Testis (tissue), 3 donors: ENCODE measurements around the gene SHQ1. TPM values are rescaled to one million over a fixed set of nuclear protein-coding genes. Genes with fewer than 3 reads are reported as not detected.

ENCODE experiments used
- DNase-seq: peaks from one replicate; pipeline ENCODE4 v3.0.0-alpha.2; 2019
- H3K27ac ChIP-seq, 2 donors: fragments of 200-600 bp; sonication (generic); one replicate each; pipeline ENCODE4 v1.5.1; 2019
- H3K27me3 ChIP-seq: fragments of 200-600 bp; sonication (generic); one replicate; pipeline ENCODE4 v1.5.1; 2019
- H3K36me3 ChIP-seq: fragments of 200-600 bp; sonication (generic); one replicate; pipeline ENCODE4 v1.5.1; 2017; ENCODE audit warnings: low read depth; ENCODE audit errors: missing control alignments
- H3K4me1 ChIP-seq: fragments of 200-600 bp; sonication (generic); one replicate; pipeline ENCODE4 v1.5.1; 2019
- H3K4me3 ChIP-seq, 2 donors: fragments of 200-600 bp; sonication (generic); one replicate each; pipeline ENCODE4 v1.5.1; 2017 to 2019
- H3K9me3 ChIP-seq: fragments of 200-600 bp; sonication (generic); one replicate; pipeline ENCODE4 v1.5.1; 2017
- CTCF ChIP-seq, 3 experiments: fragments of 450-650 bp in 2 of 3; fragments of 200-600 bp in 1 of 3; sonication (generic) in 1 of 3; IDR thresholded peaks; one replicate each; pipeline ENCODE4 v1.5.1; 2016 to 2019; ENCODE audit warnings: antibody characterized with exemption in 3 of 3, mild to moderate bottlenecking in 2 of 3, moderate library complexity in 1 of 3
- POLR2A ChIP-seq: fragments of 450-650 bp; IDR thresholded peaks from one replicate; pipeline ENCODE4 v1.6.1; 2017; ENCODE audit warnings: antibody characterized with exemption, mild to moderate bottlenecking, moderate library complexity
- WGBS, 2 donors: methylation state at CpG; one replicate each; pipeline ENCODE4 v1.1.5; 2018; 5-methylcytosine and 5-hydroxymethylcytosine counted together
- intact Hi-C: fragments of 100-400 bp; cut with DNase I; formaldehyde crosslinking; loops from one replicate; pipeline ENCODE4 v1.15.1; 2023; ENCODE audit warnings: low total_unique reads
- polyA plus RNA-seq: library from polyadenylated mRNA; stranded (reverse); fragments of 350-450 nt; fragmentation: Illumina TruSeq; extraction: RNeasy Lipid Tissue Mini Kit (QIAGEN cat#74804); gene quantifications from one replicate; pipeline ENCODE4 v1.2.3, GENCODE V29; 2014; ENCODE audit warnings: low read depth, low replicate concordance; ENCODE audit not compliant: insufficient read depth
- total RNA-seq, 2 donors: library from RNA; depleted of rRNA; stranded (reverse); fragments of >200 nt; gene quantifications; one replicate each; pipeline ENCODE4 v1.2.3, GENCODE V29; 2016

The SHQ1 gene
- total and polyA plus RNA-seq, 3 donors from 2014 or later, result 20.1 to 26.9 (median 21.2) TPM

- no peak for TF ChIP-seq POLR2A
- no peak for TF ChIP-seq CTCF (IDR thresholded peaks at IDR 0.05)
- no peak for DNase-seq
- 92 to 96% methylated on average over 5 of the region's 5 CpGs for WGBS, 2 donors
- Histone ChIP-seq H3K4me1 (no peaks in the 10 kb centered on the region), H3K36me3 (no peaks in the 10 kb centered on the region), H3K27me3 (no peaks in the 10 kb centered on the region), H3K27ac (no peak overlapping the region), H3K9me3 (no peaks in the 10 kb centered on the region), H3K4me3 (no peak overlapping the region)
- intact Hi-C loops, result no loop called here
Observed at GRCh38 chr3:72766866-72767265, 81.4 kb downstream of the SHQ1 start.

- 81% methylated on average over 8 of the region's 8 CpGs for WGBS, 2 donors
- H3K9me3 ChIP-seq, result no peaks in the 10 kb centered on the region
- H3K27me3 ChIP-seq, result no peaks in the 10 kb centered on the region
- no peaks in the 10 kb centered on the region for H3K4me1 ChIP-seq
- no peak overlapping the region for H3K4me3 ChIP-seq
- H3K27ac ChIP-seq, result no peak overlapping the region
- intact Hi-C loops, result no loop called here
- DNase-seq, result no peak
- no peaks in the 10 kb centered on the region for H3K36me3 ChIP-seq
- TF ChIP-seq POLR2A (no peak), CTCF (IDR thresholded peaks at IDR 0.05) (no peak)
Observed at GRCh38 chr3:72763751-72764440, 84.3 kb downstream of the SHQ1 start.

GRCh38 chr3:72761410-72761809 is 86.8 kb downstream of the SHQ1 start:
- Histone ChIP-seq H3K4me3 (no peak overlapping the region), H3K9me3 (no peaks in the 10 kb centered on the region), H3K36me3 (no peaks in the 10 kb centered on the region), H3K27ac (no peak overlapping the region), H3K27me3 (no peaks in the 10 kb centered on the region), H3K4me1 (no peaks in the 10 kb centered on the region)
- 92 to 97% methylated on average over 3 of the region's 3 CpGs for WGBS, 2 donors
- TF ChIP-seq CTCF (IDR thresholded peaks at IDR 0.05), result no peak
- TF ChIP-seq POLR2A, result no peak
- DNase-seq, result no peak
- intact Hi-C loops, result no loop called here

- no peaks in the 10 kb centered on the region for H3K36me3 ChIP-seq
- TF ChIP-seq CTCF (IDR thresholded peaks at IDR 0.05), result no peak
- TF ChIP-seq POLR2A, result no peak
- H3K27ac ChIP-seq, result no peak overlapping the region
- DNase-seq, result no peak
- no peak overlapping the region for H3K4me3 ChIP-seq
- 88 to 91% methylated on average over 3 of the region's 3 CpGs for WGBS, 2 donors
- no peaks in the 10 kb centered on the region for H3K27me3 ChIP-seq
- no peaks in the 10 kb centered on the region for H3K9me3 ChIP-seq
- intact Hi-C loops, result no loop called here
- H3K4me1 ChIP-seq, result no peaks in the 10 kb centered on the region
Observed at GRCh38 chr3:72760225-72760624, 88.0 kb downstream of the SHQ1 start.

- 77 to 79% methylated on average over 3 of the region's 3 CpGs for WGBS, 2 donors
- no peak for TF ChIP-seq POLR2A
- TF ChIP-seq CTCF (IDR thresholded peaks at IDR 0.05), result no peak
- H3K4me1 ChIP-seq, result no peaks in the 10 kb centered on the region
- intact Hi-C loops, result no loop called here
- DNase-seq, result no peak
- no peak overlapping the region for H3K27ac ChIP-seq
- no peaks in the 10 kb centered on the region for H3K36me3 ChIP-seq
- no peak overlapping the region for H3K4me3 ChIP-seq
- no peaks in the 10 kb centered on the region for H3K9me3 ChIP-seq
- no peaks in the 10 kb centered on the region for H3K27me3 ChIP-seq
Observed at GRCh38 chr3:72756900-72757299, 91.3 kb downstream of the SHQ1 start.
